Measurements from ENCODE around the gene RPS6KL1.

RPS6KL1 gene

DNA sequence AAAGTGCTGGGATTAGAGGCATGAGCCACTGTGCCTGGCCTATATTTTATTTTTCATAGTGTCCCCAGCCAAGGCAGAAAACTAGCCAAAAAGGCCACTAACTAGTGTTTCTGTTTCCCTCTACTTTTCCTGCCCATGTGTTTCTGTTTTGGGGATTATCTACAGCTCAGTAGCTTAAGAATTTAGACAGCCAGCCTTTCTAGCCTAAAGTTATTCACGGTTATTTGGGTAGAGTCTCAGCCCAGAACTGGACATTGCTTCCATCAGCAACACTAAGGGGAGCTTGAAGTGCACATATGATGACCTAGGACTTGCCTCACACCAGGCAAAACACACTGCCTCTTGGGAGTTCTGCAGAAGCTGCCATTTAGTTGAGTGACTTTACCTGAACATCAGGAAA lies 65.0 kb downstream of the RPS6KL1 start:
- TF ChIP-seq, protein P1, sequence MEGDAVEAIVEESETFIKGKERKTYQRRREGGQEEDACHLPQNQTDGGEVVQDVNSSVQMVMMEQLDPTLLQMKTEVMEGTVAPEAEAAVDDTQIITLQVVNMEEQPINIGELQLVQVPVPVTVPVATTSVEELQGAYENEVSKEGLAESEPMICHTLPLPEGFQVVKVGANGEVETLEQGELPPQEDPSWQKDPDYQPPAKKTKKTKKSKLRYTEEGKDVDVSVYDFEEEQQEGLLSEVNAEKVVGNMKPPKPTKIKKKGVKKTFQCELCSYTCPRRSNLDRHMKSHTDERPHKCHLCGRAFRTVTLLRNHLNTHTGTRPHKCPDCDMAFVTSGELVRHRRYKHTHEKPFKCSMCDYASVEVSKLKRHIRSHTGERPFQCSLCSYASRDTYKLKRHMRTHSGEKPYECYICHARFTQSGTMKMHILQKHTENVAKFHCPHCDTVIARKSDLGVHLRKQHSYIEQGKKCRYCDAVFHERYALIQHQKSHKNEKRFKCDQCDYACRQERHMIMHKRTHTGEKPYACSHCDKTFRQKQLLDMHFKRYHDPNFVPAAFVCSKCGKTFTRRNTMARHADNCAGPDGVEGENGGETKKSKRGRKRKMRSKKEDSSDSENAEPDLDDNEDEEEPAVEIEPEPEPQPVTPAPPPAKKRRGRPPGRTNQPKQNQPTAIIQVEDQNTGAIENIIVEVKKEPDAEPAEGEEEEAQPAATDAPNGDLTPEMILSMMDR (conservative IDR thresholded peaks at IDR 0.05; ENCODE audit: low read depth, low read length): no peak
- no peak overlapping the region for H3K4me3 ChIP-seq (ENCODE audit: low read depth, low read length)
- DNase-seq (ENCODE audit: low read depth): no peak

DNA sequence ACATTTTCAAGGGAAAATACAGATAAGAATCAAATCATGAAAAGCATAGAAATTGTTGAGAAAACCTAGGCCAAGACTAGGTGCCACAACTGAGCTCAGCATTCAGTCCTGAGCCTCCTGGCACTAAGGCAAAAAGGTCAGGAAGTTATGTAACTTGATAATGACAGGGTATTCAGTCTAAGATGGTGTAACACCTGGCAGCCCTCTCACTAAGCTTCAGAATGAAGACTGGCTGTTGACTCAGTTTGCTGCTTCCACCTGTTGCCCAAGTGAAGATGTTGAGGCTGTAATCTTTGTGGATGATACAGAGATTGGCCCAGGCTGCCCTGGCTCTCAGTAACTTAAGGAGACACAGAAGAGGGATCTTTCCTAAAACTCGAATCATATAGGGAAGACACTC lies 66.7 kb downstream of the RPS6KL1 start:
- H3K4me3 ChIP-seq (ENCODE audit: low read depth, low read length): no peak overlapping the region
- TF ChIP-seq, protein P1 (conservative IDR thresholded peaks at IDR 0.05; ENCODE audit: low read depth, low read length): no peak
- DNase-seq (ENCODE audit: low read depth): no peak

DNA sequence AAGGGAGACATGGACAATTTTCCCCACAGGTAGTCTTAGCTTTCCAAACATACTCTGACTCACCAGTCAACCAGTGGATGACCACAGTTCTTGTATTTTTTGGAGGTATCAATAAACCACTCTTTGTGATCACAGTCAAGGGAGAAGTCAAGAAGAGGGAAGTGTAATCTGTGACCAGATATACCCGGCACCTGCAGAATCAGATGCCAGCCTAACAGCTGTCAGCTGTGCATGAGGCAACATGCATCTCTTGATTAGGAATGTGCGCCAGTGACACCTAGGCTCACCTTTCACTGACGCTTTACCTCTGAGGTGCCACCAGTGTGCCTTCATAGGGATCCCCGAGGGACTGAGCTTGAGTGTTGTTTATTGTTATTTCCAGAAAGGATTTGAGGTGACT lies 67.1 kb downstream of the RPS6KL1 start:
- TF ChIP-seq, protein P1 (conservative IDR thresholded peaks at IDR 0.05; ENCODE audit: low read depth, low read length): no peak
- no peak for DNase-seq (ENCODE audit: low read depth)
- no peak overlapping the region for H3K4me3 ChIP-seq (ENCODE audit: low read depth, low read length)

DNA sequence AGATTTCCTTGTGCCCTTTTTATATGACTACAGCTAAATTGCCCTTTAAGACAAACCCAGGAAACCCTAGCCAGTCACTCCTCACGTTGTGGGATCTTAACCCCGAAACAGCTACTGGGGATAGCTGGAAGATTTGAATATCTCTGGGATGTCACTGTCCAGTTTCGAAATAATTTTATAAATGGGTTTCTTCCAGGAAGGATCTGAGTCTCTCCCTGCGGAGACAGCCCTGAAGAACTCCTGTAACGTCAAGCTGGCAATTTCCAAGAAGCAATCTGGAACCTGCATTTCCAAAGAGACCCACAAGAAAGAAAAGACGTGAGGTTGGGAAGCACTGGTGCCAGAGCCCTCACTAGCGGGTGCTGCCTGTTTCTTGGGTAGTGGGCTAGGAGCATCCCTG lies 68.0 kb downstream of the RPS6KL1 start:
- no peak for DNase-seq (ENCODE audit: low read depth)
- TF ChIP-seq, protein P1 (conservative IDR thresholded peaks at IDR 0.05; ENCODE audit: low read depth, low read length): no peak
- no peak overlapping the region for H3K4me3 ChIP-seq (ENCODE audit: low read depth, low read length)
